Calu3 (cell line): ENCODE results near the gene SHPK. TPM values are rescaled to one million over a fixed set of nuclear protein-coding genes. Genes with fewer than 3 reads are reported as not detected.

Experiments
- BruUV-seq: library from RNA; stranded (reverse); fragments of 400-500 nt; replicated peaks from 2 replicates; lab custom pipeline; 2021; lab: Mats Ljungman, UMichigan
- CTCF ChIA-PET: fragments of 300-600 bp; sonication (Branson Sonifier 250); formaldehyde crosslinking; loops from one replicate; lab custom pipeline; 2022; ENCODE audit warnings: antibody characterized with exemption; lab: Charles Lee
- DNase-seq: peaks from one replicate; pipeline ENCODE4 v3.0.0; 2022
- H3K27ac Mint-ChIP-seq: one replicate; pipeline ENCODE4 v1.8.0; 2022; ENCODE audit warnings: mixed read lengths; ENCODE audit not compliant: unreplicated experiment
- H3K27me3 Mint-ChIP-seq: one replicate; pipeline ENCODE4 v1.8.0; 2022; ENCODE audit warnings: mixed read lengths; ENCODE audit not compliant: unreplicated experiment
- H3K36me3 Mint-ChIP-seq: one replicate; pipeline ENCODE4 v1.8.0; 2022; ENCODE audit warnings: mild to moderate bottlenecking, moderate library complexity, mixed read lengths; ENCODE audit not compliant: insufficient read depth, unreplicated experiment
- H3K4me1 Mint-ChIP-seq: one replicate; pipeline ENCODE4 v1.8.0; 2022; ENCODE audit warnings: mild to moderate bottlenecking, low read depth, mixed read lengths; ENCODE audit not compliant: unreplicated experiment
- H3K4me3 Mint-ChIP-seq: one replicate; pipeline ENCODE4 v1.8.0; 2022; ENCODE audit warnings: mild to moderate bottlenecking, low read depth, moderate library complexity, mixed read lengths; ENCODE audit not compliant: unreplicated experiment
- H3K9me3 Mint-ChIP-seq: one replicate; pipeline ENCODE4 v1.8.0; 2022; ENCODE audit warnings: low read depth, mixed read lengths; ENCODE audit not compliant: unreplicated experiment
- intact Hi-C: fragments of 100-400 bp; cut with micrococcal nuclease; formaldehyde crosslinking; loops from one replicate; pipeline ENCODE4 v1.10.0; 2022; ENCODE audit not compliant: unreplicated experiment
- total RNA-seq: library from RNA; stranded (reverse); gene quantifications from 2 replicates; pipeline ENCODE4 v1.2.3, GENCODE V29; 2022
- TF ChIP-seq, protein P1 (sequence below): fragments of 200-600 bp; IDR thresholded peaks from one replicate; pipeline ENCODE4 v1.8.0; 2022; ENCODE audit warnings: antibody characterized with exemption; ENCODE audit not compliant: unreplicated experiment

Gene SHPK
- total RNA-seq, 1 experiment from 2014 or later = 9.4 TPM

DNA sequence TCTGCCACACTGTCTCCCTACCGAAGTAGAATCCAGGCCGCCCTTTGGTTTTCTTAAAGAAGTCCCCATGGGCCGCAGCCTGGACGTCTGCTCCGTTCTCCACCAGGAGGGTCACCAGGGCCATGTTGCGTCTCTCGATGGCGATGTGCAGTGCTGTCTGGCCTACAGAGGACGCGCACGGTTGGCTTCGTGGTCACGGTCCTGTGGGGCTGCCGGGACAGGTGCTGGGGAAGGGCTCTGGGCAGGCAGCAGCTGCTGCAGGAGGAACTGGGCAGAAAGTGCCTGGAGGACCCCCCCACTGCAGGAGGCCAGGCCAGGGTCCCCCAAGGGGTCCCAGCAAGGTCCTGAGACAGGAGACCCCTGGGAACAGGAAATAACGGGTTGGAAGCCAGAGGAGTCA, 45.8 kb downstream of the SHPK start:
- Mint-ChIP-seq H3K36me3 (peaks cover 14% of the 10 kb centered on the region), H3K4me1 (no peaks in the 10 kb centered on the region), H3K27ac (no peak overlapping the region), H3K9me3 (no peaks in the 10 kb centered on the region), H3K27me3 (no peaks in the 10 kb centered on the region), H3K4me3 (no peak overlapping the region)
- TF ChIP-seq, protein P1, sequence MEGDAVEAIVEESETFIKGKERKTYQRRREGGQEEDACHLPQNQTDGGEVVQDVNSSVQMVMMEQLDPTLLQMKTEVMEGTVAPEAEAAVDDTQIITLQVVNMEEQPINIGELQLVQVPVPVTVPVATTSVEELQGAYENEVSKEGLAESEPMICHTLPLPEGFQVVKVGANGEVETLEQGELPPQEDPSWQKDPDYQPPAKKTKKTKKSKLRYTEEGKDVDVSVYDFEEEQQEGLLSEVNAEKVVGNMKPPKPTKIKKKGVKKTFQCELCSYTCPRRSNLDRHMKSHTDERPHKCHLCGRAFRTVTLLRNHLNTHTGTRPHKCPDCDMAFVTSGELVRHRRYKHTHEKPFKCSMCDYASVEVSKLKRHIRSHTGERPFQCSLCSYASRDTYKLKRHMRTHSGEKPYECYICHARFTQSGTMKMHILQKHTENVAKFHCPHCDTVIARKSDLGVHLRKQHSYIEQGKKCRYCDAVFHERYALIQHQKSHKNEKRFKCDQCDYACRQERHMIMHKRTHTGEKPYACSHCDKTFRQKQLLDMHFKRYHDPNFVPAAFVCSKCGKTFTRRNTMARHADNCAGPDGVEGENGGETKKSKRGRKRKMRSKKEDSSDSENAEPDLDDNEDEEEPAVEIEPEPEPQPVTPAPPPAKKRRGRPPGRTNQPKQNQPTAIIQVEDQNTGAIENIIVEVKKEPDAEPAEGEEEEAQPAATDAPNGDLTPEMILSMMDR = no peak
- intact Hi-C loops = no loop called here
- no TSS peak for BruUV-seq
- DNase-seq = no peak
- CTCF ChIA-PET = no interaction called here

DNA sequence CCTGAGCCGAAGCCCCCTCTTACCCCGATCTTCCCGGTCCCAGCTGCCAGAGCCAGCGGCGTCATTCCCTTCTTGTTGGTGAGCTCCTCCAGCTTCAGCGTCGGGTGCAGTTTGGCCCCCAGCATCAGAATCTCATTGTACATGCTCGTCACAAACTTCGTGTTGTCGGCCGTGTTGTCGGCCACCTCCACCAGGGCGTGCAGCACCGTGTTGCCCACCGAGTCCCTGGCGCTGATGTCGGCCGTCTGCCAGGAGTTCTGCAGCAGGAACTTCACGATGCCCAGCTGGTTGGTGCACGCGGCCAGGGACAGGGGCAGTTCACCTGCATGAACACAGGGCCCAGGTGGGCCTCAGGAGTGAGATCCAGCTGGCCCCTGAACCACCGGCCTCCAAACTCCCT, 46.3 kb downstream of the SHPK start:
- TF ChIP-seq, protein P1 = no peak
- Mint-ChIP-seq H3K27ac (no peak overlapping the region), H3K4me1 (no peaks in the 10 kb centered on the region), H3K4me3 (no peak overlapping the region), H3K27me3 (no peaks in the 10 kb centered on the region), H3K36me3 (peaks cover 14% of the 10 kb centered on the region), H3K9me3 (no peaks in the 10 kb centered on the region)
- intact Hi-C loops = no loop called here
- DNase-seq = no peak
- BruUV-seq = no TSS peak
- CTCF ChIA-PET = no interaction called here

DNA sequence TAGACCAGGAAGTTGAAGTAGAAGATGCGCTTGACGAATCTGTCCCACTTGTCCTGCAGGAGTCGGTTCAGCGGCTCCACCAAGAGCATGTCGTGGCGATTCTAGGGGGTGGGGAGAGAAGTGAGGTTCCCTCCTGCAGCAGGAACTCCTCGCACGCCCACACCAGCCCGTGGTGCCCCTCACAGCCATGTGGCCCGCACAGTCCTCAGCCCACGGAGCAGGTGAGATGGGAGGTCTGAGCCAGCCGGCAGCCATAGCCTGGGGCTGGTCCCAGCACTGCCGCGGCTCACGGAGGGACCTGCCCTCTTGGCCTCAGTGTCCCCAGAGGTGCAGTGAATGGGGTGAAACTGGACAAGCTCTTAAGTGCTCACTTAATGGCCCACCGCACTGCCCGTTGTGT, 50.2 kb downstream of the SHPK start:
- no peaks in the 10 kb centered on the region for H3K4me1 Mint-ChIP-seq
- H3K27me3 Mint-ChIP-seq = no peaks in the 10 kb centered on the region
- no TSS peak for BruUV-seq
- TF ChIP-seq, protein P1 = no peak
- no peak overlapping the region for H3K4me3 Mint-ChIP-seq
- peaks cover 14% of the 10 kb centered on the region for H3K36me3 Mint-ChIP-seq
- no peaks in the 10 kb centered on the region for H3K9me3 Mint-ChIP-seq
- no peak for DNase-seq
- H3K27ac Mint-ChIP-seq = no peak overlapping the region
- CTCF ChIA-PET = no interaction called here
- intact Hi-C loops = no loop called here

DNA sequence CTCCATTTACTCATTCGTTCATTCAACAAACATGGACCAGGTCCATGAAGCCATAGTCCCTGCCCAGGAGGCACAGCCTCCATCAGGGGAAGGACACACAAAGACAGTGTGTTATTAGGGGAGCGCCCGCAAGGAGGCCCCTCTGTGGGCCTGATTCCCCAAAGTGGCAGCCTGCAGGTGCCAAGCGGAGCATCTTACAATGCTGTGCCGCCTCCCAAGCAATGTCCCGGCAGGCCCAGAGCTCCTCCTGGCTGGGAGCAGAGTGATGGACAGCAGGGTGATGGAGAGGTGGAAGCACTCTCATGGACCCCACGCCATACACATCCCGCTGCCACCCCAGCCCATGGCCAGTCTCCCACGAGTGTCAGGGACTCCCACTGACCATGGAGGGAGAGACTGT, 52.6 kb downstream of the SHPK start:
- CTCF ChIA-PET = no interaction called here
- TF ChIP-seq, protein P1 = no peak
- H3K9me3 Mint-ChIP-seq = no peaks in the 10 kb centered on the region
- intact Hi-C loops = no loop called here
- H3K27me3 Mint-ChIP-seq = no peaks in the 10 kb centered on the region
- H3K27ac Mint-ChIP-seq = no peak overlapping the region
- peaks cover 12% of the 10 kb centered on the region for H3K36me3 Mint-ChIP-seq
- no peak for DNase-seq
- H3K4me1 Mint-ChIP-seq = no peaks in the 10 kb centered on the region
- no peak overlapping the region for H3K4me3 Mint-ChIP-seq
- no TSS peak for BruUV-seq
